Brain microvascular endothelial cell (primary cell): Measurements from ENCODE around the gene IL17RB.

Experiments used
- DNase-seq: peaks from one replicate; pipeline ENCODE4 v3.0.0-alpha.2; 2020
- H3K27ac ChIP-seq: fragments of 250-450 bp; sonication (Bioruptor Pico); 2 replicates; pipeline ENCODE4 v1.5.1; 2020; ENCODE audit warnings: mild to moderate bottlenecking, moderate library complexity
- H3K27me3 ChIP-seq: fragments of 250-450 bp; sonication (Bioruptor Pico); replicated peaks from 2 replicates; pipeline ENCODE4 v1.5.1; 2020; ENCODE audit warnings: mild to moderate bottlenecking
- H3K36me3 ChIP-seq: fragments of 250-450 bp; sonication (Bioruptor Pico); replicated peaks from 2 replicates; pipeline ENCODE4 v1.5.1; 2020; ENCODE audit warnings: mild to moderate bottlenecking
- H3K4me3 ChIP-seq: 2 replicates; pipeline ENCODE4 v1.5.1; 2011; ENCODE audit warnings: low read depth, mild to moderate bottlenecking, control low read depth, low read length, moderate library complexity
- CTCF ChIP-seq: IDR thresholded peaks from 2 replicates; pipeline ENCODE4 v1.5.1; 2011; ENCODE audit warnings: low read depth, mild to moderate bottlenecking, moderate library complexity, low read length, control low read depth, inconsistent platforms; ENCODE audit errors: missing control alignments
- in situ Hi-C: cut with HindIII; loops from 2 replicates; pipeline ENCODE4 v1.10.0; 2017; ENCODE audit warnings: low sequenced_read_pairs, low pct_ligation_motif_present

Gene IL17RB

GRCh38 chr3:53823956-53824657 is 22.3 kb upstream of the IL17RB start:
- no peaks in the 10 kb centered on the region for H3K27me3 ChIP-seq
- no peaks in the 10 kb centered on the region for H3K36me3 ChIP-seq
- in situ Hi-C loops = no loop called here
- no peak overlapping the region for H3K27ac ChIP-seq
- TF ChIP-seq CTCF = no peak
- no peak for DNase-seq
- H3K4me3 ChIP-seq = no peak overlapping the region

GRCh38 chr3:53824795-53825194 is 21.6 kb upstream of the IL17RB start:
- DNase-seq = no peak
- no peak overlapping the region for H3K27ac ChIP-seq
- H3K4me3 ChIP-seq = no peak overlapping the region
- H3K27me3 ChIP-seq = no peaks in the 10 kb centered on the region
- TF ChIP-seq CTCF = no peak
- in situ Hi-C loops = no loop called here
- H3K36me3 ChIP-seq = no peaks in the 10 kb centered on the region

- TF ChIP-seq CTCF = no peak
- Histone ChIP-seq H3K27ac (no peak overlapping the region), H3K4me3 (no peak overlapping the region), H3K27me3 (no peaks in the 10 kb centered on the region), H3K36me3 (no peaks in the 10 kb centered on the region)
- no peak for DNase-seq
- in situ Hi-C loops = no loop called here
Observed at GRCh38 chr3:53826048-53826447, 20.3 kb upstream of the IL17RB start.

- H3K4me3 ChIP-seq = no peak overlapping the region
- no peaks in the 10 kb centered on the region for H3K27me3 ChIP-seq
- no peak for DNase-seq
- no peaks in the 10 kb centered on the region for H3K36me3 ChIP-seq
- in situ Hi-C loops = no loop called here
- H3K27ac ChIP-seq = no peak overlapping the region
- TF ChIP-seq CTCF = no peak
Observed at GRCh38 chr3:53828581-53828980, 17.8 kb upstream of the IL17RB start.

GRCh38 chr3:53829605-53830004 is 16.8 kb upstream of the IL17RB start:
- no peaks in the 10 kb centered on the region for H3K36me3 ChIP-seq
- H3K4me3 ChIP-seq = no peak overlapping the region
- DNase-seq = no peak
- in situ Hi-C loops = no loop called here
- no peaks in the 10 kb centered on the region for H3K27me3 ChIP-seq
- H3K27ac ChIP-seq = no peak overlapping the region
- no peak for TF ChIP-seq CTCF

GRCh38 chr3:53830944-53831343 is 15.4 kb upstream of the IL17RB start:
- TF ChIP-seq CTCF = no peak
- H3K27me3 ChIP-seq = no peaks in the 10 kb centered on the region
- in situ Hi-C loops = no loop called here

More at GRCh38 chr3:53830944-53831343, 15.4 kb upstream of the IL17RB start:
- H3K27ac ChIP-seq = no peak overlapping the region
- no peaks in the 10 kb centered on the region for H3K36me3 ChIP-seq
- DNase-seq = no peak
- no peak overlapping the region for H3K4me3 ChIP-seq
